Measurements from ENCODE around the gene BEND2. TPM values are rescaled to one million over a fixed set of nuclear protein-coding genes. Genes with fewer than 3 reads are reported as not detected.
"Not testable (repeated sequence)": the region's sequence is repeated elsewhere in the genome, so short reads cannot be mapped to it uniquely, and the experiment has no call there.

The BEND2 gene
- not detected in 2 replicates for total RNA-seq
- long read RNA-seq, result 0 reads

GRCh38 chrX:18220786-18221185 lies at the start of gene BEND2:
BEND2 (minus strand) TSS chrX:18220886; CDS start chrX:18220750, 136 bp downstream.
- Mint-ChIP-seq H3K9me3 (ENCODE audit: unreplicated experiment) (peaks cover 11% of the 10 kb centered on the region), H3K27ac (ENCODE audit: unreplicated experiment) (no peak within 1 kb of the TSS), H3K4me1 (ENCODE audit: unreplicated experiment) (no peaks in the 10 kb centered on the region), H3K36me3 (ENCODE audit: unreplicated experiment) (no peaks in the 10 kb centered on the region), H3K4me3 (ENCODE audit: unreplicated experiment) (no peak within 1 kb of the TSS), H3K27me3 (ENCODE audit: unreplicated experiment) (no peaks in the 10 kb centered on the region)
- no peak for TF ChIP-seq CTCF (IDR thresholded peaks at IDR 0.05)
- no peak for DNase-seq (ENCODE audit: extremely low spot score, unreplicated experiment)

- Mint-ChIP-seq H3K4me3 (ENCODE audit: unreplicated experiment) (no peak overlapping the region), H3K9me3 (ENCODE audit: unreplicated experiment) (peaks cover 3% of the 10 kb centered on the region), H3K4me1 (ENCODE audit: unreplicated experiment) (peaks cover 2% of the 10 kb centered on the region), H3K27ac (ENCODE audit: unreplicated experiment) (no peak overlapping the region), H3K27me3 (ENCODE audit: unreplicated experiment) (no peaks in the 10 kb centered on the region), H3K36me3 (ENCODE audit: unreplicated experiment) (no peaks in the 10 kb centered on the region)
- no peak for DNase-seq (ENCODE audit: extremely low spot score, unreplicated experiment)
- TF ChIP-seq CTCF (IDR thresholded peaks at IDR 0.05), result no peak
Measured at GRCh38 chrX:18255059-18255458, 34.4 kb upstream of the BEND2 start.

- no peak for TF ChIP-seq CTCF (IDR thresholded peaks at IDR 0.05)
- no peak for DNase-seq (ENCODE audit: extremely low spot score, unreplicated experiment)
- Mint-ChIP-seq H3K27ac (ENCODE audit: unreplicated experiment) (no peak overlapping the region), H3K9me3 (ENCODE audit: unreplicated experiment) (peaks cover 3% of the 10 kb centered on the region), H3K4me1 (ENCODE audit: unreplicated experiment) (peaks cover 2% of the 10 kb centered on the region), H3K36me3 (ENCODE audit: unreplicated experiment) (no peaks in the 10 kb centered on the region), H3K4me3 (ENCODE audit: unreplicated experiment) (no peak overlapping the region), H3K27me3 (ENCODE audit: unreplicated experiment) (no peaks in the 10 kb centered on the region)
Measured at GRCh38 chrX:18252644-18253359, 32.1 kb upstream of the BEND2 start.

GRCh38 chrX:18229646-18230045 lies 9.0 kb upstream of the BEND2 start:
- H3K27ac Mint-ChIP-seq (ENCODE audit: unreplicated experiment); H3K4me1 Mint-ChIP-seq (ENCODE audit: unreplicated experiment); H3K27me3 Mint-ChIP-seq (ENCODE audit: unreplicated experiment); H3K36me3 Mint-ChIP-seq (ENCODE audit: unreplicated experiment); H3K9me3 Mint-ChIP-seq (ENCODE audit: unreplicated experiment); DNase-seq (ENCODE audit: extremely low spot score, unreplicated experiment); H3K4me3 Mint-ChIP-seq (ENCODE audit: unreplicated experiment): not testable (repeated sequence)

- no peak for DNase-seq (ENCODE audit: extremely low spot score, unreplicated experiment)
- peaks cover 2% of the 10 kb centered on the region for H3K27me3 Mint-ChIP-seq (ENCODE audit: unreplicated experiment)
- no peak for TF ChIP-seq CTCF (IDR thresholded peaks at IDR 0.05)
- H3K36me3 Mint-ChIP-seq (ENCODE audit: unreplicated experiment), result no peaks in the 10 kb centered on the region
- no peak overlapping the region for H3K27ac Mint-ChIP-seq (ENCODE audit: unreplicated experiment)
- no peak overlapping the region for H3K4me3 Mint-ChIP-seq (ENCODE audit: unreplicated experiment)
- peaks cover 6% of the 10 kb centered on the region for H3K9me3 Mint-ChIP-seq (ENCODE audit: unreplicated experiment)
- H3K4me1 Mint-ChIP-seq (ENCODE audit: unreplicated experiment), result no peaks in the 10 kb centered on the region
Measured at GRCh38 chrX:18228069-18228468, 7.4 kb upstream of the BEND2 start.
